HEK293T (cell line): ENCODE results near the gene CCL11.

ENCODE experiments used
- ARNT ChIP-seq: fragments of 450-650 bp; IDR thresholded peaks from 2 replicates; pipeline ENCODE4 v1.6.1; 2017; ENCODE audit warnings: mild to moderate bottlenecking
- BHLHE40 ChIP-seq: fragments of 450-650 bp; IDR thresholded peaks from 2 replicates; pipeline ENCODE4 v1.6.1; 2016; ENCODE audit warnings: mild to moderate bottlenecking, moderate library complexity, borderline replicate concordance
- CTBP1 ChIP-seq: fragments of 450-650 bp; IDR thresholded peaks from 2 replicates; pipeline ENCODE4 v1.6.1; 2016; ENCODE audit warnings: borderline replicate concordance
- ELF4 ChIP-seq: fragments of 450-650 bp; IDR thresholded peaks from 2 replicates; pipeline ENCODE4 v1.6.1; 2017; ENCODE audit warnings: antibody characterized with exemption
- FOXA1 ChIP-seq: fragments of 450-650 bp; IDR thresholded peaks from 2 replicates; pipeline ENCODE4 v1.6.1; 2016; ENCODE audit warnings: mild to moderate bottlenecking
- FOXK2 ChIP-seq: fragments of 450-650 bp; IDR thresholded peaks from 2 replicates; pipeline ENCODE4 v1.6.1; 2016; ENCODE audit warnings: mild to moderate bottlenecking
- FOXM1 ChIP-seq: fragments of 450-650 bp; IDR thresholded peaks from 2 replicates; pipeline ENCODE4 v1.6.1; 2017; ENCODE audit warnings: mild to moderate bottlenecking, borderline replicate concordance
- HDGF ChIP-seq: fragments of 450-650 bp; IDR thresholded peaks from 2 replicates; pipeline ENCODE4 v1.6.1; 2017; ENCODE audit warnings: antibody characterized with exemption, borderline replicate concordance
- LEF1 ChIP-seq: fragments of 450-650 bp; IDR thresholded peaks from 2 replicates; pipeline ENCODE4 v1.6.1; 2017; ENCODE audit warnings: mild to moderate bottlenecking, borderline replicate concordance
- NFRKB ChIP-seq: fragments of 450-650 bp; IDR thresholded peaks from 2 replicates; pipeline ENCODE4 v1.6.1; 2016; ENCODE audit warnings: mild to moderate bottlenecking, moderate library complexity
- SP1 ChIP-seq: fragments of 450-650 bp; IDR thresholded peaks from 2 replicates; pipeline ENCODE4 v1.6.1; 2017
- SUZ12 ChIP-seq: fragments of 450-650 bp; IDR thresholded peaks from 2 replicates; pipeline ENCODE4 v1.6.1; 2016; ENCODE audit warnings: mild to moderate bottlenecking

DNA sequence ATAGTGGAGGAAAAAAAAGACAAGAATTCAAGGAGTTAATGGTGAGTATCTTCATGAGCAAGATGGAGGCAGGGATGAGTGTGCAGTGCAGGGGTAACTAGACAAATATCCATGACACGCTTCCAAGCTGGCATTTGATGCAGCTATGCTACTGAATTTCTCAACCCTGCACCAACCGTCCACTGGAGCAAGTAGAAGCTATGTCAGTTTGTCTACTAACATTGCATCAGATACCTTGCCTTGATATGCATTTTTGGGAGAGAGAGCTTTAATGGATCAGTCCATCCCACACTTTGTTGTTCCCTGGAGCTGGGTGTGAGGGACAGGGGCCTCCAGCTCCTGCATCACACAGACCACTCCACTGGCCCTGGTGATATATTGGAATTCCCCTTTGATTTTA lies 16.4 kb downstream of the CCL11 start:
- TF ChIP-seq SP1, result no peak
- no peak for TF ChIP-seq FOXM1
- no peak for TF ChIP-seq FOXA1
- TF ChIP-seq LEF1, result no peak
- no peak for TF ChIP-seq BHLHE40
- no peak for TF ChIP-seq ELF4
- TF ChIP-seq HDGF, result no peak
- TF ChIP-seq SUZ12, result no peak
- TF ChIP-seq CTBP1, result no peak
- no peak for TF ChIP-seq FOXK2
- TF ChIP-seq NFRKB, result no peak
- no peak for TF ChIP-seq ARNT
